IMR-90 (cell line): Measurements from ENCODE around the gene NRDC. TPM values are rescaled to one million over a fixed set of nuclear protein-coding genes. Genes with fewer than 3 reads are reported as not detected.

Experiments used
- ATAC-seq: fragments of 200-7000 bp; cut with Tn5 transposase; 2 replicates; pipeline ENCODE4 v1.9.1; 2020; ENCODE audit warnings: low read depth, mild to moderate bottlenecking, moderate library complexity
- BruUV-seq: library from RNA; stranded (reverse); fragments of 400-500 nt; replicated peaks from 2 replicates; lab custom pipeline; 2021; lab: Mats Ljungman, UMichigan
- CTCF ChIA-PET: fragments of 300-600 bp; formaldehyde crosslinking; extraction: SDS; loops from one replicate; lab custom pipeline; 2021; ENCODE audit warnings: antibody characterized with exemption; lab: Yijun Ruan, JAX
- POLR2A ChIA-PET: fragments of 300-600 bp; sonication (Branson Sonifier 250); formaldehyde crosslinking; loops from one replicate; lab custom pipeline; 2022; ENCODE audit warnings: antibody characterized with exemption; ENCODE audit not compliant: unreplicated experiment; lab: Charles Lee
- DNase-seq: peaks from one replicate; pipeline ENCODE4 v3.0.0; 2013
- H2AFZ ChIP-seq: replicated peaks from 2 replicates; pipeline ENCODE3; 2013; ENCODE audit warnings: low read length, mild to moderate bottlenecking; ENCODE audit not compliant: poor library complexity
- H2AK5ac ChIP-seq: 2 replicates; pipeline ENCODE4 v1.6.1; 2013; ENCODE audit warnings: low read depth, low read length, inconsistent platforms
- H2AK9ac ChIP-seq: replicated peaks from 2 replicates; pipeline ENCODE3; 2013; ENCODE audit warnings: mild to moderate bottlenecking, low read depth, low read length, moderate library complexity; ENCODE audit not compliant: poor library complexity
- H2BK120ac ChIP-seq: 2 replicates; pipeline ENCODE4 v1.6.1; 2013; ENCODE audit warnings: low read depth, low read length, inconsistent platforms
- H2BK15ac ChIP-seq: 3 replicates; pipeline ENCODE4 v1.6.1; 2013; ENCODE audit warnings: low read depth, low read length, inconsistent platforms
- H2BK20ac ChIP-seq: 2 replicates; pipeline ENCODE4 v1.6.1; 2013; ENCODE audit warnings: low read depth, mild to moderate bottlenecking, inconsistent platforms, low read length, moderate library complexity
- H2BK5ac ChIP-seq: 2 replicates; pipeline ENCODE4 v1.6.1; 2013; ENCODE audit warnings: mild to moderate bottlenecking, low read depth, low read length, inconsistent platforms; ENCODE audit not compliant: poor library complexity, severe bottlenecking
- H3K14ac ChIP-seq: replicated peaks from 2 replicates; pipeline ENCODE4 v1.6.1; 2013; ENCODE audit warnings: low read depth, low read length, inconsistent platforms
- H3K18ac ChIP-seq: 2 replicates; pipeline ENCODE4 v1.6.1; 2013; ENCODE audit warnings: low read depth, low read length, control low read depth
- H3K23ac ChIP-seq: 2 replicates; pipeline ENCODE4 v1.6.1; 2013; ENCODE audit warnings: low read depth, low read length, inconsistent platforms
- H3K27ac ChIP-seq: 2 replicates; pipeline ENCODE4 v1.5.1; 2013; ENCODE audit warnings: mild to moderate bottlenecking, control low read depth, low read length; ENCODE audit not compliant: insufficient read depth
- H3K27me3 ChIP-seq: 2 replicates; pipeline ENCODE4 v1.6.1; 2013; ENCODE audit warnings: low read length; ENCODE audit not compliant: control insufficient read depth, insufficient read depth
- H3K36me3 ChIP-seq: 2 replicates; pipeline ENCODE4 v1.6.1; 2013; ENCODE audit warnings: low read length, mixed read lengths; ENCODE audit not compliant: control insufficient read depth, insufficient read depth
- H3K4ac ChIP-seq: 2 replicates; pipeline ENCODE4 v1.6.1; 2013; ENCODE audit warnings: low read depth, low read length, inconsistent platforms
- H3K4me1 ChIP-seq: 2 replicates; pipeline ENCODE4 v1.6.1; 2013; ENCODE audit warnings: low read length, mixed read lengths; ENCODE audit not compliant: control insufficient read depth, insufficient read depth
- H3K4me2 ChIP-seq: 2 replicates; pipeline ENCODE4 v1.6.1; 2013; ENCODE audit warnings: low read depth, mild to moderate bottlenecking, control low read depth, low read length, moderate library complexity
- H3K4me3 ChIP-seq: 2 replicates; pipeline ENCODE4 v1.5.1; 2013; ENCODE audit warnings: low read depth, mild to moderate bottlenecking, control low read depth, low read length, moderate library complexity; ENCODE audit not compliant: insufficient read depth
- H3K56ac ChIP-seq: 2 replicates; pipeline ENCODE4 v1.6.1; 2013; ENCODE audit warnings: low read length, inconsistent platforms; ENCODE audit not compliant: insufficient read depth; ENCODE audit errors: extremely low read depth
- H3K79me1 ChIP-seq, 2 experiments: 2 replicates each; pipeline ENCODE4 v1.6.1; 2013; ENCODE audit warnings: low read length in 2 of 2, inconsistent platforms in 1 of 2, low read depth in 1 of 2
- H3K9ac ChIP-seq: 2 replicates; pipeline ENCODE4 v1.6.1; 2013; ENCODE audit warnings: low read depth, low read length, control low read depth
- H3K9me1 ChIP-seq: 2 replicates; pipeline ENCODE4 v1.6.1; 2013; ENCODE audit warnings: low read length, inconsistent platforms; ENCODE audit not compliant: insufficient read depth
- H3K9me3 ChIP-seq: 2 replicates; pipeline ENCODE4 v1.6.1; 2013; ENCODE audit warnings: low read length; ENCODE audit not compliant: control insufficient read depth, insufficient read depth
- H4K20me1 ChIP-seq: 2 replicates; pipeline ENCODE4 v1.6.1; 2013; ENCODE audit warnings: low read length, inconsistent platforms; ENCODE audit not compliant: insufficient read depth
- H4K5ac ChIP-seq: 2 replicates; pipeline ENCODE4 v1.6.1; 2013; ENCODE audit warnings: mild to moderate bottlenecking, low read depth, low read length, control low read depth
- H4K8ac ChIP-seq, 2 experiments: 2 replicates each; pipeline ENCODE4 v1.6.1; 2013; ENCODE audit warnings: low read depth in 2 of 2, low read length in 2 of 2, control low read depth in 1 of 2, inconsistent platforms in 1 of 2
- H4K91ac ChIP-seq: 2 replicates; pipeline ENCODE4 v1.6.1; 2013; ENCODE audit warnings: low read depth, low read length, inconsistent platforms; ENCODE audit not compliant: insufficient read depth
- BHLHE40 ChIP-seq: fragments of 150-350 bp; IDR thresholded peaks from 2 replicates; pipeline ENCODE4 v1.6.1; 2016; ENCODE audit warnings: mild to moderate bottlenecking, low read depth, low read length
- CEBPB ChIP-seq: IDR thresholded peaks from 2 replicates; pipeline ENCODE4 v1.6.1; 2012; ENCODE audit warnings: low read depth, low read length, improper control_type of control experiment
- CHD1 ChIP-seq: IDR thresholded peaks from 2 replicates; pipeline ENCODE4 v1.6.1; 2012; ENCODE audit warnings: low read depth, low read length, improper control_type of control experiment
- FOS ChIP-seq: fragments of 150-350 bp; IDR thresholded peaks from 2 replicates; pipeline ENCODE4 v1.6.1; 2016; ENCODE audit warnings: low read depth, low read length
- MAZ ChIP-seq: IDR thresholded peaks from 2 replicates; pipeline ENCODE4 v1.6.1; 2012; ENCODE audit warnings: low read depth, mild to moderate bottlenecking, low read length, improper control_type of control experiment, moderate library complexity, borderline replicate concordance
- MXI1 ChIP-seq: IDR thresholded peaks from 2 replicates; pipeline ENCODE4 v1.6.1; 2012; ENCODE audit warnings: low read depth, mild to moderate bottlenecking, low read length, moderate library complexity, borderline replicate concordance
- NFE2L2 ChIP-seq: fragments of 150-350 bp; IDR thresholded peaks from 2 replicates; pipeline ENCODE4 v1.6.1; 2016; ENCODE audit warnings: low read depth, mild to moderate bottlenecking, low read length
- POLR2A ChIP-seq: IDR thresholded peaks from 2 replicates; pipeline ENCODE4 v1.6.1; 2012; ENCODE audit warnings: mild to moderate bottlenecking, low read depth, low read length
- RAD21 ChIP-seq: IDR thresholded peaks from 2 replicates; pipeline ENCODE4 v1.6.1; 2012; ENCODE audit warnings: low read length, improper control_type of control experiment
- RCOR1 ChIP-seq: IDR thresholded peaks from 2 replicates; pipeline ENCODE4 v1.6.1; 2012; ENCODE audit warnings: mild to moderate bottlenecking, low read length, improper control_type of control experiment; ENCODE audit not compliant: insufficient replicate concordance
- RFX5 ChIP-seq: IDR thresholded peaks from 2 replicates; pipeline ENCODE4 v1.8.0; 2012; ENCODE audit warnings: low read depth, mild to moderate bottlenecking, low read length, moderate library complexity
- SMC3 ChIP-seq: fragments of 150-350 bp; IDR thresholded peaks from 2 replicates; pipeline ENCODE4 v1.6.1; 2016; ENCODE audit warnings: low read depth, mild to moderate bottlenecking, antibody characterized with exemption, low read length, moderate library complexity
- WGBS, 2 experiments: methylation state at CpG; one replicate each; pipeline versions ENCODE4 v1.1.5 to v1.1.7; 2013; ENCODE audit warnings: missing lambda C conversion rate in 2 of 2; ENCODE audit not compliant: insufficient read length in 1 of 2; ENCODE audit errors: extremely low coverage in 2 of 2; 5-methylcytosine and 5-hydroxymethylcytosine counted together
- dilution Hi-C: fragments of 300-500 bp; cut with HindIII; formaldehyde crosslinking; loops from one replicate; pipeline ENCODE4 v1.14.3; 2018; ENCODE audit warnings: low sequenced_read_pairs; ENCODE audit not compliant: unreplicated experiment
- in situ Hi-C: fragments of 300-500 bp; cut with MboI; formaldehyde crosslinking; loops from 3 replicates; pipeline ENCODE4 v1.14.3; 2019; ENCODE audit warnings: low sequenced_read_pairs, inconsistent platforms, mixed read lengths
- intact Hi-C: fragments of 100-400 bp; cut with micrococcal nuclease; formaldehyde crosslinking; loops from 2 replicates; pipeline ENCODE4 v1.10.0; 2022
- polyA plus RNA-seq, 3 experiments: library from polyadenylated mRNA; depleted of rRNA; stranded (reverse); fragments of >200 nt; gene quantifications; 2 replicates each; pipeline ENCODE4 v1.2.3, GENCODE V29; 2012; ENCODE audit warnings: low replicate concordance in 1 of 3
- total RNA-seq: library from RNA; depleted of rRNA; stranded (reverse); fragments of >200 nt; gene quantifications from 2 replicates; pipeline ENCODE4 v1.2.3, GENCODE V29; 2012
- TF ChIP-seq, protein P1 (sequence below): fragments of 150-350 bp; IDR thresholded peaks from 2 replicates; pipeline ENCODE4 v1.6.1; 2017; ENCODE audit warnings: mild to moderate bottlenecking, antibody characterized with exemption, low read length, low read depth
- TF ChIP-seq, protein P2 (sequence below): conservative IDR thresholded peaks from 2 replicates; pipeline ENCODE4 v1.5.1; 2012; ENCODE audit warnings: mild to moderate bottlenecking, low read depth, low read length, improper control_type of control experiment

The NRDC gene
- total and polyA plus RNA-seq, 2 of the 4 experiments (the other 2 are of a cell fraction), result 75.8 to 84.7 TPM

DNA sequence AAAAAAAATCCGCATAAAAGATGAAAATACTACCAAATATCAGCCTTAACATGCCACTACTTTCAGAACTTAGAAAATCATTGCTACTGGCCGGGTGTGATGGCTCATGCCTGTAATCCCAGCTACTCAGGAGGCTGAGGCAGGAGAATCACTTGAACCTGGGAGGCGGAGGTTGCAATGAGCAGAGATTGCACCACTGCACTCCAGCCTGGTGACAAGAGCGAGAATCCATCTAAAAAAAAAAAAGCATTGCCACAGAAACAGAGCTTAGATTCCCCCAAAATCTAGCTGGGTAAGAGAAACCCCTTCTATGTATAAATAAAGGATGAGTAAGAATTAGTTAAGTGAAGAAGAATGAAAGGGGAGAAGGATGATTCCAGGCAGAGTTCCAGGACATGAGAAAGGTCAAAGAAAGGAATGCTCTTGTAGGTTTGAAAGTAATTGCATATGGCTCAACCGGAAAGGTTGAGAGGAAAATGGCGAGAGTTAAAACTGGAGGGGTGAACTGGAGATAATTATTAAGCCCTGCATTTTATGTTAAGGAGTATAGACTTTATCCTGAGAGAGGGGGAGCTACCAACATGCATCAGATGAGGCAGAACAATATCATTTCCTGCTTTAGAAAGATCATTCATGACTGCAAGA lies 19.7 kb upstream of the NRDC start:
- in situ Hi-C loops (loop anchor here (5.0 to 25.0 kb wide), 2 partner anchors 99 to 389 kb away; no protein-coding TSS in a partner anchor), intact Hi-C loops (loop anchor here (5.0 kb wide), 1 partner anchor 384 kb away; no protein-coding TSS in a partner anchor), dilution Hi-C loops (no loop called here)
- 12% methylated on average over 3 of the region's 6 CpGs; no CpG with 5 or more reads in 1 of the 2 experiments for WGBS, 2 experiments
- Histone ChIP-seq H3K9me1 (peaks cover 6% of the 10 kb centered on the region), H4K91ac (peak overlapping the region; percentile 98), H2BK20ac (peak overlapping the region; percentile 100), H3K56ac (peak overlapping the region; percentile 95), H3K9ac (peak overlapping the region; percentile 27; the same call in 1 of the 2 replicates), H2BK15ac (peak overlapping the region; percentile 82), H3K4me1 (peaks cover 14% of the 10 kb centered on the region), H3K9me3 (no peaks in the 10 kb centered on the region), H3K27me3 (no peaks in the 10 kb centered on the region), H4K20me1 (no peaks in the 10 kb centered on the region), H2BK5ac (peak overlapping the region; percentile 100), H3K4me2 (peak overlapping the region; percentile 56; the same call in 1 of the 2 replicates), H4K8ac (peak overlapping the region; percentile 78 to 95), H3K4me3 (no peak overlapping the region), H2AK9ac (no peak overlapping the region), H3K18ac (peak overlapping the region; percentile 99), H2AK5ac (peak overlapping the region; percentile 87), H3K23ac (peak overlapping the region; percentile 99), H4K5ac (peak overlapping the region; percentile 88), H2AFZ (no peak overlapping the region), H3K79me1 (peaks cover 0 to 7% of the 10 kb centered on the region in 2 experiments; a peak in 1 of 4 replicates), H3K27ac (peak overlapping the region; percentile 96), H3K36me3 (no peaks in the 10 kb centered on the region), H3K14ac (peak overlapping the region; percentile 100), H3K4ac (peak overlapping the region; percentile 99), H2BK120ac (peak overlapping the region; percentile 100)
- ChIA-PET CTCF (interaction anchor here (0.6 to 2.7 kb wide), 11 partner anchors 7 to 652 kb away, joined by 3 to 21 read pairs (median 3); no protein-coding TSS in a partner anchor), POLR2A (interaction anchor here (0.6 to 1.1 kb wide), 3 partner anchors 19 to 91 kb away, joined by 3 read pairs; no protein-coding TSS in a partner anchor)
- ATAC-seq (peak; percentile 48), DNase-seq (peak; percentile 97)
- no TSS peak for BruUV-seq
- TF ChIP-seq RAD21 (no peak), MXI1 (no peak), POLR2A (no peak), RFX5 (no peak), RCOR1 (no peak), CHD1 (0 out of 2 replicates have a peak, but pooled peaks have one; percentile 33), SMC3 (no peak), NFE2L2 (no peak), FOS (peak; percentile 39; the same call in 1 of the 2 replicates), CEBPB (peak; percentile 79), MAZ (no peak), BHLHE40 (no peak)
- TF ChIP-seq, protein P1, sequence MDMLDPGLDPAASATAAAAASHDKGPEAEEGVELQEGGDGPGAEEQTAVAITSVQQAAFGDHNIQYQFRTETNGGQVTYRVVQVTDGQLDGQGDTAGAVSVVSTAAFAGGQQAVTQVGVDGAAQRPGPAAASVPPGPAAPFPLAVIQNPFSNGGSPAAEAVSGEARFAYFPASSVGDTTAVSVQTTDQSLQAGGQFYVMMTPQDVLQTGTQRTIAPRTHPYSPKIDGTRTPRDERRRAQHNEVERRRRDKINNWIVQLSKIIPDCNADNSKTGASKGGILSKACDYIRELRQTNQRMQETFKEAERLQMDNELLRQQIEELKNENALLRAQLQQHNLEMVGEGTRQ, result no peak
- TF ChIP-seq, protein P2, sequence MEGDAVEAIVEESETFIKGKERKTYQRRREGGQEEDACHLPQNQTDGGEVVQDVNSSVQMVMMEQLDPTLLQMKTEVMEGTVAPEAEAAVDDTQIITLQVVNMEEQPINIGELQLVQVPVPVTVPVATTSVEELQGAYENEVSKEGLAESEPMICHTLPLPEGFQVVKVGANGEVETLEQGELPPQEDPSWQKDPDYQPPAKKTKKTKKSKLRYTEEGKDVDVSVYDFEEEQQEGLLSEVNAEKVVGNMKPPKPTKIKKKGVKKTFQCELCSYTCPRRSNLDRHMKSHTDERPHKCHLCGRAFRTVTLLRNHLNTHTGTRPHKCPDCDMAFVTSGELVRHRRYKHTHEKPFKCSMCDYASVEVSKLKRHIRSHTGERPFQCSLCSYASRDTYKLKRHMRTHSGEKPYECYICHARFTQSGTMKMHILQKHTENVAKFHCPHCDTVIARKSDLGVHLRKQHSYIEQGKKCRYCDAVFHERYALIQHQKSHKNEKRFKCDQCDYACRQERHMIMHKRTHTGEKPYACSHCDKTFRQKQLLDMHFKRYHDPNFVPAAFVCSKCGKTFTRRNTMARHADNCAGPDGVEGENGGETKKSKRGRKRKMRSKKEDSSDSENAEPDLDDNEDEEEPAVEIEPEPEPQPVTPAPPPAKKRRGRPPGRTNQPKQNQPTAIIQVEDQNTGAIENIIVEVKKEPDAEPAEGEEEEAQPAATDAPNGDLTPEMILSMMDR, result no peak
